H1 (cell line): Measurements from ENCODE around the gene AVPR2. TPM values are rescaled to one million over a fixed set of nuclear protein-coding genes. Genes with fewer than 3 reads are reported as not detected.

ENCODE experiments used
- CTCF ChIA-PET: fragments of 300-600 bp; sonication (Branson Sonifier 250); formaldehyde crosslinking; loops from one replicate; lab custom pipeline; 2021; ENCODE audit not compliant: partially characterized antibody; lab: Charles Lee
- POLR2A ChIA-PET: fragments of 300-600 bp; sonication (Branson Sonifier 250); formaldehyde crosslinking; loops from one replicate; lab custom pipeline; 2021; ENCODE audit warnings: inconsistent platforms; ENCODE audit not compliant: partially characterized antibody; lab: Charles Lee
- DNase-seq, 2 experiments: peaks; one replicate each; pipeline versions ENCODE4 v3.0.0 to v3.0.0-alpha.2; 2010 to 2022; ENCODE audit warnings: low spot score in 2 of 2, low read depth in 1 of 2, mixed read lengths in 1 of 2
- FAIRE-seq: peaks from 2 replicates; lab custom pipeline; 2011; peaks lifted over from hg19 to GRCh38; lab: Jason Lieb, UNC
- H2AFZ ChIP-seq: 2 replicates; pipeline ENCODE4 v1.8.1; 2012; ENCODE audit warnings: low read length, inconsistent platforms
- H2AK5ac ChIP-seq: 2 replicates; pipeline ENCODE4 v1.6.1; 2013; ENCODE audit warnings: low read depth, low read length
- H2BK120ac ChIP-seq: replicated peaks from 2 replicates; pipeline ENCODE3; 2013; ENCODE audit warnings: low read depth, low read length, inconsistent platforms
- H2BK12ac ChIP-seq: 2 replicates; pipeline ENCODE4 v1.6.1; 2013; ENCODE audit warnings: low read depth, low read length
- H2BK15ac ChIP-seq: 2 replicates; pipeline ENCODE4 v1.6.1; 2013; ENCODE audit warnings: low read length
- H2BK20ac ChIP-seq: 2 replicates; pipeline ENCODE4 v1.6.1; 2013; ENCODE audit warnings: low read length
- H2BK5ac ChIP-seq: 2 replicates; pipeline ENCODE4 v1.6.1; 2013; ENCODE audit warnings: low read depth, low read length
- H3K14ac ChIP-seq: 2 replicates; pipeline ENCODE4 v1.6.1; 2013; ENCODE audit warnings: inconsistent platforms; ENCODE audit not compliant: insufficient read length
- H3K18ac ChIP-seq: 2 replicates; pipeline ENCODE4 v1.6.1; 2013; ENCODE audit warnings: low read length; ENCODE audit errors: extremely low read depth
- H3K23ac ChIP-seq: 2 replicates; pipeline ENCODE4 v1.6.1; 2013; ENCODE audit warnings: inconsistent platforms; ENCODE audit not compliant: insufficient read length
- H3K23me2 ChIP-seq: 2 replicates; pipeline ENCODE4 v1.6.1; 2013; ENCODE audit warnings: low read depth, low read length
- H3K27ac ChIP-seq: 2 replicates; pipeline ENCODE4 v1.6.1; 2011; ENCODE audit warnings: low read depth, low read length, inconsistent platforms
- H3K27me3 ChIP-seq, 4 experiments: replicated peaks in 1 of 4; 1 replicate in 1 of 4; 2 replicates in 3 of 4; pipeline versions ENCODE4 v1.6.1 to v1.8.1; 2011 to 2013; ENCODE audit warnings: low read length in 3 of 4, mild to moderate bottlenecking in 3 of 4, inconsistent platforms in 2 of 4, mixed read lengths in 2 of 4, moderate library complexity in 1 of 4; ENCODE audit not compliant: control insufficient read depth in 3 of 4, insufficient read depth in 3 of 4; ENCODE audit errors: extremely low read depth in 1 of 4
- H3K36me3 ChIP-seq, 4 experiments: 2 replicates each; pipeline versions ENCODE4 v1.6.1 to v1.8.1; 2011 to 2013; ENCODE audit warnings: mild to moderate bottlenecking in 4 of 4, low read length in 3 of 4, moderate library complexity in 2 of 4, control low read depth in 1 of 4, inconsistent platforms in 1 of 4; ENCODE audit not compliant: insufficient read depth in 4 of 4, control insufficient read depth in 2 of 4
- H3K4ac ChIP-seq: replicated peaks from 2 replicates; pipeline ENCODE3; 2013; ENCODE audit warnings: low read length, low read depth, mixed read lengths, inconsistent platforms; ENCODE audit not compliant: insufficient read length
- H3K4me1 ChIP-seq, 4 experiments: replicated peaks in 1 of 4; 1 replicate in 1 of 4; 2 replicates in 3 of 4; pipeline versions ENCODE4 v1.6.1 to v1.8.1; 2011 to 2013; ENCODE audit warnings: low read length in 3 of 4, inconsistent platforms in 2 of 4, mixed read lengths in 1 of 4; ENCODE audit not compliant: insufficient read depth in 4 of 4, control insufficient read depth in 3 of 4
- H3K4me2 ChIP-seq, 2 experiments: 2 replicates each; pipeline versions ENCODE4 v1.6.1 to v1.8.1; 2011 to 2013; ENCODE audit warnings: low read depth in 2 of 2, low read length in 2 of 2, control low read depth in 1 of 2, inconsistent platforms in 1 of 2, mild to moderate bottlenecking in 1 of 2; ENCODE audit not compliant: insufficient read depth in 1 of 2
- H3K4me3 ChIP-seq, 4 experiments: fragments of 200-600, 300-600 bp in 1 of 4; sonication (generic), shearing (Covaris generic), sonication (Bioruptor Twin) in 1 of 4; 2 replicates each; pipeline versions ENCODE4 v1.5.1 to v1.8.1; 2011 to 2016; ENCODE audit warnings: low read length in 4 of 4, low read depth in 3 of 4, control low read depth in 2 of 4, inconsistent platforms in 2 of 4, mild to moderate bottlenecking in 2 of 4, mixed read lengths in 1 of 4, moderate library complexity in 1 of 4; ENCODE audit not compliant: insufficient read depth in 2 of 4; ENCODE audit errors: extremely low read depth in 1 of 4
- H3K56ac ChIP-seq: replicated peaks from 2 replicates; pipeline ENCODE3; 2013; ENCODE audit warnings: low read depth, mild to moderate bottlenecking, mixed read lengths, low read length, inconsistent platforms; ENCODE audit not compliant: insufficient read length
- H3K79me1 ChIP-seq: 2 replicates; pipeline ENCODE4 v1.6.1; 2013; ENCODE audit warnings: low read depth, low read length, control low read depth
- H3K79me2 ChIP-seq, 2 experiments: 2 replicates each; pipeline versions ENCODE4 v1.6.1 to v1.8.1; 2012 to 2013; ENCODE audit warnings: low read length in 2 of 2, mild to moderate bottlenecking in 2 of 2, inconsistent platforms in 1 of 2; ENCODE audit not compliant: insufficient read depth in 2 of 2, control insufficient read depth in 1 of 2
- H3K9ac ChIP-seq, 4 experiments: replicated peaks in 1 of 4; 1 replicate in 1 of 4; 2 replicates in 3 of 4; pipeline versions ENCODE4 v1.6.1 to v1.8.1; 2011 to 2013; ENCODE audit warnings: low read depth in 3 of 4, low read length in 3 of 4, control low read depth in 2 of 4, mild to moderate bottlenecking in 2 of 4, moderate library complexity in 2 of 4, inconsistent platforms in 1 of 4; ENCODE audit errors: extremely low read depth in 1 of 4
- H3K9me3 ChIP-seq, 2 experiments: 2 replicates each; pipeline versions ENCODE4 v1.6.1 to v1.8.1; 2012 to 2013; ENCODE audit warnings: mild to moderate bottlenecking in 2 of 2, moderate library complexity in 2 of 2, control low read depth in 1 of 2, inconsistent platforms in 1 of 2, low read depth in 1 of 2, low read length in 1 of 2, mixed read lengths in 1 of 2; ENCODE audit not compliant: insufficient read depth in 2 of 2
- H4K20me1 ChIP-seq, 2 experiments: replicated peaks in 1 of 2; 2 replicates each; pipeline versions ENCODE3 to v1.8.1; 2011 to 2013; ENCODE audit warnings: inconsistent platforms in 2 of 2, low read length in 2 of 2, mild to moderate bottlenecking in 1 of 2; ENCODE audit not compliant: insufficient read depth in 2 of 2, control insufficient read depth in 1 of 2
- H4K5ac ChIP-seq: 2 replicates; pipeline ENCODE4 v1.6.1; 2013; ENCODE audit warnings: low read length, low read depth, mixed read lengths, inconsistent platforms; ENCODE audit not compliant: insufficient read length
- H4K8ac ChIP-seq: 2 replicates; pipeline ENCODE4 v1.8.0; 2013; ENCODE audit warnings: mild to moderate bottlenecking, moderate library complexity, low read length, inconsistent platforms; ENCODE audit not compliant: insufficient read depth; ENCODE audit errors: extremely low read depth
- H4K91ac ChIP-seq: replicated peaks from 2 replicates; pipeline ENCODE3; 2013; ENCODE audit warnings: low read length, mixed read lengths, inconsistent platforms; ENCODE audit not compliant: insufficient read length
- BCL11A ChIP-seq, 2 experiments: IDR thresholded peaks; one replicate each; pipeline ENCODE4 v1.6.1; 2011; ENCODE audit warnings: low read depth in 2 of 2, low read length in 2 of 2, mild to moderate bottlenecking in 2 of 2
- CHD1 ChIP-seq: IDR thresholded peaks from 2 replicates; pipeline ENCODE4 v1.6.1; 2012; ENCODE audit warnings: low read depth, low read length, improper control_type of control experiment
- CHD2 ChIP-seq: IDR thresholded peaks from 2 replicates; pipeline ENCODE4 v1.6.1; 2012; ENCODE audit warnings: low read length, improper control_type of control experiment
- CREB1 ChIP-seq: IDR thresholded peaks from 2 replicates; pipeline ENCODE4 v1.6.1; 2012; ENCODE audit warnings: inconsistent platforms
- EP300 ChIP-seq, 2 experiments: IDR thresholded peaks; 1 replicate in 1 of 2; 2 replicates in 1 of 2; pipeline ENCODE4 v1.6.1; 2011 to 2012; ENCODE audit warnings: low read depth in 2 of 2, low read length in 2 of 2, mild to moderate bottlenecking in 2 of 2, borderline replicate concordance in 1 of 2, inconsistent platforms in 1 of 2, moderate library complexity in 1 of 2
- PHF8 ChIP-seq: fragments of 200-600 bp; sonication (generic); conservative IDR thresholded peaks from 2 replicates; pipeline ENCODE4 v1.7.1; 2012; ENCODE audit warnings: low read depth, mild to moderate bottlenecking, inconsistent platforms, low read length, moderate library complexity
- RBBP5 ChIP-seq: IDR thresholded peaks from 2 replicates; pipeline ENCODE4 v1.7.1; 2012; ENCODE audit warnings: low read depth, mild to moderate bottlenecking, inconsistent platforms, low read length, moderate library complexity, borderline replicate concordance
- RNF2 ChIP-seq: fragments of 200-900, 300-1000 bp; sonication (generic); IDR thresholded peaks from 2 replicates; pipeline ENCODE4 v1.7.1; 2016; ENCODE audit warnings: borderline replicate concordance, low read depth, mild to moderate bottlenecking, antibody characterized with exemption, low read length; ENCODE audit not compliant: poor library complexity, severe bottlenecking; ENCODE audit errors: missing control alignments
- RXRA ChIP-seq: IDR thresholded peaks from 2 replicates; pipeline ENCODE4 v1.6.1; 2011; ENCODE audit warnings: low read depth, mild to moderate bottlenecking, low read length, moderate library complexity; ENCODE audit not compliant: insufficient read depth
- TBP ChIP-seq: IDR thresholded peaks from 2 replicates; pipeline ENCODE4 v1.6.1; 2011; ENCODE audit warnings: low read depth, low read length, improper control_type of control experiment
- WGBS, 2 experiments: shearing (Covaris generic) in 1 of 2; methylation state at CpG; one replicate each; pipeline versions ENCODE4 v1.1.6 to v1.1.7; 2013 to 2015; ENCODE audit warnings: low lambda C conversion rate in 2 of 2, mixed read lengths in 2 of 2, inconsistent platforms in 1 of 2, low coverage in 1 of 2, missing lambda C conversion rate in 1 of 2; ENCODE audit not compliant: insufficient replicate concordance in 2 of 2, insufficient coverage in 1 of 2, insufficient read length in 1 of 2; ENCODE audit errors: extremely low coverage in 1 of 2, missing lambda C conversion rate in 1 of 2; 5-methylcytosine and 5-hydroxymethylcytosine counted together
- polyA plus RNA-seq, 7 experiments: library from polyadenylated mRNA; depleted of rRNA in 3 of 7; stranded (reverse) in 5 of 7; unstranded in 2 of 7; fragments of >200 nt in 5 of 7; fragments of 200-250 nt in 2 of 7; gene quantifications; 1 replicate in 5 of 7; 2 replicates in 1 of 7; 4 replicates in 1 of 7; pipeline versions ENCODE4 v1.2.1 to v1.2.3, GENCODE V29; 2011 to 2013; ENCODE audit warnings: missing spikeins in 2 of 7, mixed read lengths in 2 of 7
- total RNA-seq: library from RNA; stranded (reverse); fragmentation: NEBNext Ultra II Directional; extraction: Animal tissue kit (Norgen Biotek cat#: 25700); gene quantifications from 2 replicates; pipeline ENCODE4 v1.2.1, GENCODE V29; 2021
- TF ChIP-seq, protein P1 (sequence below): IDR thresholded peaks from 2 replicates; pipeline ENCODE4 v1.6.1; 2012; ENCODE audit warnings: inconsistent platforms

AVPR2 gene
- total and polyA plus RNA-seq, 2 of the 8 experiments (the other 6 are each of a cell fraction or from before 2014, with no cell fraction given): 0.09 TPM; not detected in 1

DNA sequence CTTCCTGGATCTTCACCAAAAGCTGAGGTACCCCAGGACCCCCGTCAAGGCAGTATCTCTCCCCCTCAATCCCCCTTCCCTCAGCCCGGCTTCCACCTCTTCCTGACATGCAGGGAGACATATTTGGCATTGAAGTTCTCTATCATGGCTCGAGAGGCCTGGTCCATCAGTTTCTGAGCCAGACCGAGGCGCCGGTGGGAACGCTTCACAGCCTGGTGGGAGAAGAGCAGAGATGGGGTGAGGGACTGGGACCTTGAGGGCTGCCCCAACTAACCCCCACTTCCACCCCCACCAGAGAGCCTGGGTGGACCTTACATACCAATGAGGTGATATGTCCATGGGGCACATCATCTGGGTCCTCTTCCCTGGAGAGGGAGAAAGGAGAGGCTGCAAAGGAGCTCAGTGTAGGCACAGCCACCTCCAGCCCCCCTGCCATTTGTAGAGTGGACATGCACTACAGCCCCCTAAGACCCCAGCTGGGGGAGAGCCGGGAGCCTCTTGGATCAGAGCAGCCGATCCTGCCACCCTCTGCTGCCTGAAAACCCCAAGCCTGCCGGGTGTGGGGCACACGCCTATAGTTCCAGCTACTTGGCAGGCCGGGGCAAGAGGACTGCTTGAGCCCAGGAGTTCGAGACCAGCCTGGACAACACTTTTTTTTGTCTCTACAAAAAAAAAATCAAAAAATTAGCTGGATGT is 27.9 kb downstream of the AVPR2 start:
- ChIA-PET CTCF (interaction anchor here (1.4 to 19.6 kb wide), 2 partner anchors 9 to 16 kb away, joined by 7 to 272 read pairs; partner anchors contain the start of gene RENBP), POLR2A (interaction anchor here (18.9 kb wide), 1 partner anchor 8 kb away, joined by 231 read pairs; the partner anchor contains the start of gene ARHGAP4)
- Histone ChIP-seq H3K23ac (no peak overlapping the region), H4K20me1 (peaks cover 0 to 3% of the 10 kb centered on the region in 2 experiments), H2AFZ (no peak overlapping the region), H2AK5ac (no peak overlapping the region), H3K79me2 (peaks cover 0 to 13% of the 10 kb centered on the region in 2 experiments; a peak in 2 of 4 replicates), H2BK5ac (no peak overlapping the region), H4K91ac (no peak overlapping the region), H4K5ac (no peak overlapping the region), H3K4me3 (no peak overlapping the region), H3K14ac (no peak overlapping the region), H3K18ac (no peak overlapping the region), H3K27ac (no peak overlapping the region), H3K56ac (no peak overlapping the region), H3K4me1 (peaks cover 0 to 10% (median 6%) of the 10 kb centered on the region in 4 experiments; a peak in 5 of 7 replicates), H2BK15ac (no peak overlapping the region), H2BK120ac (no peak overlapping the region), H3K9ac (no peak overlapping the region), H3K79me1 (no peaks in the 10 kb centered on the region), H3K4me2 (no peak overlapping the region), H3K27me3 (no peaks in the 10 kb centered on the region), H2BK20ac (no peak overlapping the region), H3K4ac (no peak overlapping the region), H2BK12ac (no peak overlapping the region), H3K23me2 (peaks cover 8% of the 10 kb centered on the region; the same call in 1 of the 2 replicates), H4K8ac (no peak overlapping the region), H3K9me3 (no peaks in the 10 kb centered on the region), H3K36me3 (peaks cover 0 to 10% (median 4%) of the 10 kb centered on the region in 4 experiments; a peak in 2 of 8 replicates)
- WGBS, 2 experiments: 94% methylated on average over 11 of the region's 13 CpGs; no CpG with 5 or more reads in 1 of the 2 experiments
- FAIRE-seq (no peak), DNase-seq (no peak)
- no peak for TF ChIP-seq CHD2
- TF ChIP-seq RNF2: no peak
- TF ChIP-seq EP300 (IDR thresholded peaks at IDR 0.05; ENCODE audit: borderline replicate concordance in 1 of 2, low read depth in 2 of 2, low read length in 2 of 2): no peak
- TF ChIP-seq PHF8: no peak
- TF ChIP-seq TBP: no peak
- TF ChIP-seq RXRA: no peak
- TF ChIP-seq CREB1: no peak
- no peak for TF ChIP-seq BCL11A (IDR thresholded peaks at IDR 0.05; ENCODE audit: low read depth in 2 of 2, low read length in 2 of 2)
- TF ChIP-seq CHD1: no peak
- TF ChIP-seq, protein P1, sequence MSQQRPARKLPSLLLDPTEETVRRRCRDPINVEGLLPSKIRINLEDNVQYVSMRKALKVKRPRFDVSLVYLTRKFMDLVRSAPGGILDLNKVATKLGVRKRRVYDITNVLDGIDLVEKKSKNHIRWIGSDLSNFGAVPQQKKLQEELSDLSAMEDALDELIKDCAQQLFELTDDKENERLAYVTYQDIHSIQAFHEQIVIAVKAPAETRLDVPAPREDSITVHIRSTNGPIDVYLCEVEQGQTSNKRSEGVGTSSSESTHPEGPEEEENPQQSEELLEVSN: no peak
- TF ChIP-seq RBBP5: no peak
